SK-N-SH (cell line): ENCODE results near the gene MNT. TPM values are rescaled to one million over a fixed set of nuclear protein-coding genes. Genes with fewer than 3 reads are reported as not detected.

Experiments
- CTCF ChIA-PET: fragments of 300-600, 350-600 bp; formaldehyde crosslinking; extraction: SDS; loops from one replicate; lab custom pipeline; 2021; lab: Yijun Ruan, JAX
- POLR2A ChIA-PET: fragments of 350-600 bp; sonication (Branson Sonifier 250); formaldehyde crosslinking; extraction: SDS; loops from one replicate; lab custom pipeline; 2020; ENCODE audit warnings: antibody characterized with exemption, inconsistent platforms; lab: Yijun Ruan, JAX
- DNase-seq: peaks from one replicate; pipeline ENCODE4 v3.0.0; 2012
- H2AFZ ChIP-seq: fragments of 200-600 bp; sonication (generic); 2 replicates; pipeline ENCODE4 v1.8.1; 2016; ENCODE audit warnings: antibody characterized with exemption, mild to moderate bottlenecking, low read depth
- H3F3A ChIP-seq: fragments of 200-600 bp; sonication (generic); replicated peaks from 2 replicates; pipeline ENCODE3; 2016; ENCODE audit warnings: antibody characterized with exemption, mild to moderate bottlenecking; ENCODE audit not compliant: insufficient read depth
- H3K27ac ChIP-seq, 2 experiments: fragments of 200-500 bp in 1 of 2; fragments of 200-600 bp in 1 of 2; sonication (Bioruptor generic) in 1 of 2; sonication (generic), shearing (Covaris generic) in 1 of 2; 2 replicates each; pipeline versions ENCODE4 v1.5.1 to v1.6.1; 2014 to 2016; ENCODE audit warnings: low read depth in 2 of 2, inconsistent platforms in 1 of 2, low read length in 1 of 2, mild to moderate bottlenecking in 1 of 2, mixed read lengths in 1 of 2
- H3K27me3 ChIP-seq: fragments of 200-600 bp; sonication (generic), shearing (Covaris generic); 2 replicates; pipeline ENCODE4 v1.6.1; 2016; ENCODE audit warnings: mixed run types; ENCODE audit not compliant: insufficient read depth
- H3K36me3 ChIP-seq, 2 experiments: fragments of 200-500 bp in 1 of 2; fragments of 200-600 bp in 1 of 2; sonication (Bioruptor generic) in 1 of 2; sonication (generic) in 1 of 2; replicated peaks in 1 of 2; 2 replicates each; pipeline versions ENCODE3 to v1.5.1; 2014 to 2016; ENCODE audit warnings: low read length in 1 of 2, mild to moderate bottlenecking in 1 of 2; ENCODE audit not compliant: insufficient read depth in 2 of 2, control insufficient read depth in 1 of 2
- H3K4me1 ChIP-seq, 2 experiments: fragments of 200-500 bp in 1 of 2; fragments of 200-600 bp in 1 of 2; sonication (Bioruptor generic) in 1 of 2; sonication (generic), shearing (Covaris generic) in 1 of 2; 2 replicates each; pipeline versions ENCODE4 v1.5.1 to v1.6.1; 2014 to 2016; ENCODE audit warnings: low read depth in 1 of 2, low read length in 1 of 2, mixed run types in 1 of 2; ENCODE audit not compliant: insufficient read depth in 2 of 2, control insufficient read depth in 1 of 2
- H3K4me2 ChIP-seq: fragments of 200-600 bp; sonication (generic), shearing (Covaris generic); 2 replicates; pipeline ENCODE4 v1.6.1; 2017; ENCODE audit warnings: mixed run types
- H3K4me3 ChIP-seq, 2 experiments: fragments of 200-500 bp in 1 of 2; fragments of 200-600 bp in 1 of 2; sonication (Bioruptor generic) in 1 of 2; sonication (generic), shearing (Covaris generic) in 1 of 2; 2 replicates each; pipeline versions ENCODE4 v1.5.1 to v1.8.1; 2014 to 2016; ENCODE audit warnings: low read depth in 2 of 2, inconsistent platforms in 1 of 2, low read length in 1 of 2, mild to moderate bottlenecking in 1 of 2, mixed read lengths in 1 of 2, moderate library complexity in 1 of 2
- H3K79me2 ChIP-seq: fragments of 200-600 bp; sonication (generic); 2 replicates; pipeline ENCODE4 v1.8.1; 2017; ENCODE audit warnings: mild to moderate bottlenecking; ENCODE audit not compliant: insufficient read depth
- H3K9ac ChIP-seq: fragments of 200-600 bp; sonication (generic); 2 replicates; pipeline ENCODE4 v1.6.1; 2017; ENCODE audit warnings: mixed run types
- H3K9me2 ChIP-seq: fragments of 200-600 bp; sonication (generic); 2 replicates; pipeline ENCODE4 v1.6.1; 2017; ENCODE audit warnings: mixed run types
- H3K9me3 ChIP-seq: fragments of 200-600 bp; sonication (generic); 2 replicates; pipeline ENCODE4 v1.6.1; 2017; ENCODE audit warnings: mixed run types, mild to moderate bottlenecking, moderate library complexity
- H4K20me1 ChIP-seq: fragments of 200-600 bp; sonication (generic); 2 replicates; pipeline ENCODE4 v1.6.1; 2017; ENCODE audit warnings: mild to moderate bottlenecking, mixed run types; ENCODE audit not compliant: insufficient read depth
- ELF1 ChIP-seq: IDR thresholded peaks from 2 replicates; pipeline ENCODE4 v1.4.0; 2012
- JUND ChIP-seq: IDR thresholded peaks from 2 replicates; pipeline ENCODE4 v1.4.0; 2012
- NFIC ChIP-seq: IDR thresholded peaks from 2 replicates; pipeline ENCODE4 v1.4.0; 2012; ENCODE audit warnings: borderline replicate concordance
- NRF1 ChIP-seq: IDR thresholded peaks from 2 replicates; pipeline ENCODE4 v1.6.1; 2012; ENCODE audit warnings: low read depth, mild to moderate bottlenecking, low read length
- RAD21 ChIP-seq: IDR thresholded peaks from 2 replicates; pipeline ENCODE4 v1.6.1; 2012; ENCODE audit warnings: mild to moderate bottlenecking, low read length
- RXRA ChIP-seq: IDR thresholded peaks from 2 replicates; pipeline ENCODE4 v1.4.0; 2012; ENCODE audit warnings: low read depth, mild to moderate bottlenecking, borderline replicate concordance
- SMC3 ChIP-seq: IDR thresholded peaks from 2 replicates; pipeline ENCODE4 v1.6.1; 2012; ENCODE audit warnings: low read depth, low read length, improper control_type of control experiment
- TAF1 ChIP-seq: IDR thresholded peaks from 2 replicates; pipeline ENCODE4 v1.6.1; 2012; ENCODE audit warnings: low read depth, mild to moderate bottlenecking, low read length, moderate library complexity, borderline replicate concordance
- TEAD4 ChIP-seq: IDR thresholded peaks from 2 replicates; pipeline ENCODE4 v1.4.0; 2012; ENCODE audit warnings: mild to moderate bottlenecking, borderline replicate concordance; ENCODE audit not compliant: insufficient read depth
- USF2 ChIP-seq: fragments of 150-350 bp; IDR thresholded peaks from 2 replicates; pipeline ENCODE4 v1.6.1; 2017; ENCODE audit warnings: antibody characterized with exemption, low read length, low read depth, borderline replicate concordance
- WGBS: methylation state at CpG from one replicate; pipeline ENCODE4 v1.1.6; 2017; ENCODE audit warnings: low lambda C conversion rate; 5-methylcytosine and 5-hydroxymethylcytosine counted together
- polyA plus RNA-seq, 3 experiments: library from polyadenylated mRNA; depleted of rRNA; stranded (reverse); fragments of >200 nt; gene quantifications; 2 replicates each; pipeline ENCODE4 v1.2.3, GENCODE V29; 2012
- TF ChIP-seq, protein P1 (sequence below): fragments of 200-600 bp; sonication (generic); IDR thresholded peaks from 2 replicates; pipeline ENCODE4 v1.6.1; 2017; ENCODE audit warnings: antibody characterized with exemption, mild to moderate bottlenecking, moderate library complexity
- TF ChIP-seq, protein P2 (sequence below): IDR thresholded peaks from 2 replicates; pipeline ENCODE4 v1.4.0; 2012; ENCODE audit warnings: low read depth, borderline replicate concordance
- TF ChIP-seq, protein P3 (sequence below): IDR thresholded peaks from 2 replicates; pipeline ENCODE4 v1.4.0; 2012; ENCODE audit warnings: low read depth

Gene MNT
- polyA plus RNA-seq, 1 of the 3 experiments (the other 2 are of a cell fraction), result 7.1 TPM

DNA sequence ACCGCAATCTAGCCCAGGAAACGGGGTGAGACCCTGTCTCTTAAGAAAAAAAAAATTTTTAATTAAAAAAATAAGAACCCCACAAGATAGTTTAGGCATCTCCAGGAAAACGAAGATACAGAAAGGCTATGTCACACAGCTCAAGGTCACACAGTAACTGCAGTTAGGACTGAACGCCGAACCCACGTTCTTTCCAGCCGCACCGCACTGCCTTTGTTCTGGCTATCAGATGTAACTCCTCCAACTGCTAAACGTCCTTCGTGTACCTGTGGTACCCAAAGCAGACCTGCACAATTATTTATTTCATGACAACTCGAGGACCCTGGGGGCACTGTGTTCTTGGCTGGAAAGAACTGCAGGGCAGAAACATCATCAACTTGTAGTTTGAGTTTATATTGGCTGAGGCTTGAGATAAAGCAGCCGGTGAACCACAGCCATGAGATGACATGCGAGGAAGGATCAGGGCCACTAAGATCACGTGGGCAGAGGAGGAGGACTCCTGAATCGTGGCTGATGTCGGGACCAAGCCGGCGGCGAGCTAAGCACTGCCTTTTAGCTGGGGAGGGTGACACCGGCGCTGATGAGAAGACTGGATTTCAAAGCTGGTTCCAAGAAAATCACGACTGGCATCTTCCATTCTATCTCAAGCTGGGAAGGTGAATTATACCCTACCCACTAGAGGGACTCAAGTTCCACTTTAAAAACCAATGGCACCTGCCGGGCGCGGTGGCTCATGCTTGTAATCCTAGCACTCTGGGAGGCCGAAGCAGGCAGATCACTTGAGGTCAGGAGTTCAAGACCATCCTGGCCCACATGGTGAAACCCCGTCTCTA lies 20.7 kb upstream of the MNT start:
- Histone ChIP-seq H3K27me3 (no peaks in the 10 kb centered on the region), H3F3A (peaks cover 3% of the 10 kb centered on the region), H3K9ac (no peak overlapping the region), H3K27ac (no peak overlapping the region), H2AFZ (no peak overlapping the region), H4K20me1 (no peaks in the 10 kb centered on the region), H3K4me3 (no peak overlapping the region), H3K36me3 (peaks cover 7 to 12% of the 10 kb centered on the region in 2 experiments), H3K79me2 (no peaks in the 10 kb centered on the region), H3K4me1 (no peaks in the 10 kb centered on the region), H3K4me2 (no peak overlapping the region), H3K9me2 (no peaks in the 10 kb centered on the region), H3K9me3 (no peaks in the 10 kb centered on the region)
- ChIA-PET POLR2A (no interaction called here), CTCF (interaction anchor here (1.3 to 27.8 kb wide), 3 partner anchors 10 to 46 kb away, joined by 3 to 654 read pairs (median 4); no protein-coding TSS in a partner anchor)
- 93% methylated on average over 27 of the region's 27 CpGs for WGBS
- no peak for DNase-seq
- TF ChIP-seq NFIC (no peak), RAD21 (peak; percentile 40; the same call in 1 of the 2 replicates)
- TF ChIP-seq, protein P1, sequence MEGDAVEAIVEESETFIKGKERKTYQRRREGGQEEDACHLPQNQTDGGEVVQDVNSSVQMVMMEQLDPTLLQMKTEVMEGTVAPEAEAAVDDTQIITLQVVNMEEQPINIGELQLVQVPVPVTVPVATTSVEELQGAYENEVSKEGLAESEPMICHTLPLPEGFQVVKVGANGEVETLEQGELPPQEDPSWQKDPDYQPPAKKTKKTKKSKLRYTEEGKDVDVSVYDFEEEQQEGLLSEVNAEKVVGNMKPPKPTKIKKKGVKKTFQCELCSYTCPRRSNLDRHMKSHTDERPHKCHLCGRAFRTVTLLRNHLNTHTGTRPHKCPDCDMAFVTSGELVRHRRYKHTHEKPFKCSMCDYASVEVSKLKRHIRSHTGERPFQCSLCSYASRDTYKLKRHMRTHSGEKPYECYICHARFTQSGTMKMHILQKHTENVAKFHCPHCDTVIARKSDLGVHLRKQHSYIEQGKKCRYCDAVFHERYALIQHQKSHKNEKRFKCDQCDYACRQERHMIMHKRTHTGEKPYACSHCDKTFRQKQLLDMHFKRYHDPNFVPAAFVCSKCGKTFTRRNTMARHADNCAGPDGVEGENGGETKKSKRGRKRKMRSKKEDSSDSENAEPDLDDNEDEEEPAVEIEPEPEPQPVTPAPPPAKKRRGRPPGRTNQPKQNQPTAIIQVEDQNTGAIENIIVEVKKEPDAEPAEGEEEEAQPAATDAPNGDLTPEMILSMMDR, result peak; percentile 17; the same call in 1 of the 2 replicates

DNA sequence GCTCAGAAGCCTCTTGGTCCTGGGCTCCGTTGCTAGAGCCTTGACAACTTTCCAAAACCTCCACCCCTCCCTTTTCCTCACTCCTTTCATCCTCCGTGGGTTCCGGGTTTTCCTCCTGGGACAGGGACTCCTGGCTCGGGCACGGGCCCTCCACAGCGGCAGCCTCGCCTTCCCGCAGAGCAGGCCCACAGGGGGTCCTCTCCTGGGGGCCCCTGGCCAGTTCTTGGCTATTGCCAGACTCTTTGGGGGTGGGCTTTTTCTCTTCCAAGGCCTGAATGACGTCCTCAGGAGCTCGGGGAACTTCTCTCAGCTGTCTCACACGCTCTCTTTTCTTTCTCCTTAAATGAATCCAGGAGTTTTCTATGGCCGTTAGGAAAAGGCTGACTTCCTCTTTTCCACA lies 19.3 kb upstream of the MNT start:
- H3K79me2 ChIP-seq, result no peaks in the 10 kb centered on the region
- H3K9ac ChIP-seq, result no peak overlapping the region
- H3K27me3 ChIP-seq, result no peaks in the 10 kb centered on the region
- H3K9me2 ChIP-seq, result no peaks in the 10 kb centered on the region
- TF ChIP-seq, protein P2, sequence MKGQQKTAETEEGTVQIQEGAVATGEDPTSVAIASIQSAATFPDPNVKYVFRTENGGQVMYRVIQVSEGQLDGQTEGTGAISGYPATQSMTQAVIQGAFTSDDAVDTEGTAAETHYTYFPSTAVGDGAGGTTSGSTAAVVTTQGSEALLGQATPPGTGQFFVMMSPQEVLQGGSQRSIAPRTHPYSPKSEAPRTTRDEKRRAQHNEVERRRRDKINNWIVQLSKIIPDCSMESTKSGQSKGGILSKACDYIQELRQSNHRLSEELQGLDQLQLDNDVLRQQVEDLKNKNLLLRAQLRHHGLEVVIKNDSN, result no peak
- TF ChIP-seq USF2 (no peak), RXRA (no peak), SMC3 (no peak), NFIC (no peak), NRF1 (no peak), TAF1 (no peak), TEAD4 (no peak), JUND (no peak), ELF1 (no peak)
- TF ChIP-seq, protein P3, sequence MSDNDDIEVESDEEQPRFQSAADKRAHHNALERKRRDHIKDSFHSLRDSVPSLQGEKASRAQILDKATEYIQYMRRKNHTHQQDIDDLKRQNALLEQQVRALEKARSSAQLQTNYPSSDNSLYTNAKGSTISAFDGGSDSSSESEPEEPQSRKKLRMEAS, result no peak
- DNase-seq, result no peak
- no peak overlapping the region for H3K4me3 ChIP-seq
- WGBS, result 90% methylated on average over 12 of the region's 12 CpGs
- no peak overlapping the region for H3K4me2 ChIP-seq
- no peaks in the 10 kb centered on the region; a peak in 1 of 4 replicates for H3K4me1 ChIP-seq
- H3F3A ChIP-seq, result peaks cover 5% of the 10 kb centered on the region
- POLR2A ChIA-PET, result no interaction called here
- H3K9me3 ChIP-seq, result no peaks in the 10 kb centered on the region
- no peak overlapping the region for H3K27ac ChIP-seq
- H2AFZ ChIP-seq, result no peak overlapping the region
- peaks cover 7 to 12% of the 10 kb centered on the region in 2 experiments for H3K36me3 ChIP-seq
- H4K20me1 ChIP-seq, result no peaks in the 10 kb centered on the region
- CTCF ChIA-PET, result interaction anchor here (27.8 kb wide), 1 partner anchor 44 kb away, joined by 654 read pairs; no protein-coding TSS in a partner anchor
